Frontal cortex (tissue), 4 donors: ENCODE results near the gene VSIG10. TPM values are rescaled to one million over a fixed set of nuclear protein-coding genes. Genes with fewer than 3 reads are reported as not detected.
"Not testable (repeated sequence)": the region's sequence is repeated elsewhere in the genome, so short reads cannot be mapped to it uniquely, and the experiment has no call there.

ENCODE experiments used
- DNase-seq, 2 donors: peaks; one replicate each; pipeline ENCODE4 v3.0.0; 2012; ENCODE audit warnings: low spot score in 2 of 2
- FAIRE-seq: peaks from 2 replicates; lab custom pipeline; 2012; peaks lifted over from hg19 to GRCh38; lab: Jason Lieb, UNC
- total RNA-seq: library from RNA; depleted of rRNA; stranded (reverse); fragments of >200 nt; gene quantifications from one replicate; pipeline ENCODE4 v1.2.3, GENCODE V29; 2014
- donor health status: control.
- donor health status: control.
- donor health status: control.

Gene VSIG10
- total RNA-seq, 1 donor from 2014 or later = 14.7 TPM

- DNase-seq (no peak), FAIRE-seq (no peak)
Measured at GRCh38 chr12:118119449-118119879, 15.7 kb upstream of the VSIG10 start.

GRCh38 chr12:118109088-118109487 is 5.3 kb upstream of the VSIG10 start:
- FAIRE-seq (no peak), DNase-seq (no peak)

- DNase-seq = no peak
- FAIRE-seq = no peak
Measured at GRCh38 chr12:118107694-118108093, 3.9 kb upstream of the VSIG10 start.

DNA sequence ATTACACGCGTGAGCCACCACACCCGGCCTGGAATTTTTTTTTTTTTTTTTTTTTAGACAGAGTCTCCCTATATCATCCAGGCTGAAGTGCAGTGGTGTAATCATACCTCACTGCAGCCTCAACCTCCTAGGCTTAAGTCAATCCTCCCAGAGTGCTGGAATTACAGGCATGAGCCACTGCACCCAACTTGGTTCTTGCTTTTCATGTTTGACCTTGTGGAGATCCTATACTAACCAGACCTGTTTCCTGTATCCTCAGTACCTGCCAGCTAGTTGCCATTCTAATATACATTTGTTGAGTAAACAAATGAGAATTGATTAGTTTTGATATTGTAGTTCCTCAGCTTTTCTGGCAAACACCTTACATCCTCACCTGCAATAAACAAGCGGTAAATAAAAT is 3.2 kb upstream of the VSIG10 start:
- FAIRE-seq (no peak), DNase-seq (no peak)

DNA sequence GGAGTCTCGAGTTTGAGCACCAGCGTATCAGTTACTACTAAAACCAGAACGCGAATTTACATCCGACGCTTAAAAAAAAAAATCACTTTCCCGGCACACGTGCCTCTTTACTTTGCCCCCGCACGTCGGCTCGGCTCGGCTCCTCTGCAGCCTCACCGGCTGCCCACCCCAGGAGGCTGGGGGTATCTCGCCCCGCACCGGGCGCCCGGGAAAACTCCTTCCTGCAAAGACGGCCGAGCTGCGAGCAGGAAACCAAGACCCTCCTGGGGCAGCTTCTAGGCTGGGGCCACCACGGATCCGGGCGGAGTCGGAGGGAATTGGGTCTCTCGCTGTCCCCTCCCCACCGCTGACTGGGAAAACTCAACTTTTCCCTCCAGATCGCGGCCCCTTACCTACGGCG is 610 bp downstream of the VSIG10 start:
- DNase-seq (peak; percentile 25 to 35), FAIRE-seq (no peak)

- FAIRE-seq (no peak), DNase-seq (peak in 1 of 2 donors; percentile 22)
Measured at GRCh38 chr12:118102609-118103008, 1.2 kb downstream of the VSIG10 start.

DNA sequence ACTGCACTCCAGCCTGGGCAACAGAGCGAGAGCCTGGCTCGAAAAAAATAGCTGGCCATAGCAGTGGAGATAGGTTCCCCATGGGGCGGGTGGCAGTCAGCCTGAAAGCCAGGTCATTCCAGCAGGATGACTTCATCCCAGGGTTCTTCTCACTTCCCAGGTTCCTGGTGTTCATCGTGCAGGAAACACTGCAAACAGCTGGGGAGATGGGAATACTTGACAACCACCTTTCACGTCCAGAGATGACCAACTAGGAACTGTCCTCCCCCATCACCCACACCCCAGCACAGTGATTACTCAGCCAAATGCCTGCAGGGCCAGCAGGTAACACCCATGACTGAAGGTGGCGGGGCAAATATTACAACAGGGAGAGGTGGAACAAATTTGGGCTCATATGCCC is 1.7 kb downstream of the VSIG10 start:
- no peak for FAIRE-seq
- DNase-seq = no peak

DNA sequence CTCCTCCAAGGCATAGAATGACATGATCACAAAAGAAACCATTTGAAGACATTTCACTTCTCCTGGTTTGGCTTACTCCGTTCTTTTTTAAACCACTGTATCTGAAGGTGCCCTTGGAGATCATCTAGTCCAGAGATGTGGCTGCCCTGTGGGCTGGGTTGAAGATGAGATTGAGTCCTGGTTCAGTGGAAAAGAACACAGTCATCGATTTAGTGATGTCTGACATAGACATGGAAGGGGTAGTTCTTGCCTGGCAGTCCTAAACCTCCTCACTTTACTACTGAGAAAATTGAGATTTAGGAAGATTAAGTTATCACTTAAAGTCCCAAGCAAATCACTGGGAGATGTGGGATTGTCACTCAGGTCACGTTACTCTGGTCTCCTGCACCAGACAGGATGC is 2.8 kb downstream of the VSIG10 start:
- DNase-seq (no peak), FAIRE-seq (no peak)

DNA sequence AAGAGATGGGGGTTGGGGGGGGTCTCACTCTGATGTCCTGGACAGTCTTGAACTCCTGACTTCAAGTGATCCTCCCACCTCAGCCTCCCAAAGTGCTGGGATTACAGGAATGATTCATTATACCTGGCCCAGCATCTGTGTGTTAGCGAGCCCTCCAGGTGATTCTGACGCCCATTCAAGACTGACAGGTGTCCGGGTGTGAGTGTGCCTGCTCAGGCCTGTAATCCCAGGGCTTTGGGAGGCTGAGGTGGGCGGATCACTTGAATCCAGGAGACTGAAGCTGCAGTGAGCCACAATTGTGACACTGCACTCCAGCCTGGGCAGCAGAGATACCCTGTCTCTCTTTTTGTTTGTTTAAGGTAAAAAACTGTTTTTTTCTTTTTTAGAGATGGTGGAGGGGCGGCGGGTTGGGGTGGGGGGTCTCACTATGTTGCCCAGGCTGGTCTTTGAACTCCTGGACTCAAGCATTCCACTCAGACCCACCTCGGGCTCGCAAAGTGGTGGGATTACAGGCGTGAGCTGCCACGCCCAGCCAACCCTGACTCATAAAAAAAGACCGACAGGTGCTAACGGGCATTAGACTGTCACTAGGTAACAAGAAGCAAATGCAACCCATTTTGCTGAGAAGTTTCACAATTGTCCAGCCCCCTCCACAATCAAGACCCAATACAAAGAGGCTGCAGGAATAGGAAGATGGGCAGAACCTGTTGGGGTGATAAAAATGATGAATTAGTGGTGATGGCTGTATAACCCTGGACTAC is 4.7 kb downstream of the VSIG10 start:
- FAIRE-seq = no peak
- no peak for DNase-seq

DNA sequence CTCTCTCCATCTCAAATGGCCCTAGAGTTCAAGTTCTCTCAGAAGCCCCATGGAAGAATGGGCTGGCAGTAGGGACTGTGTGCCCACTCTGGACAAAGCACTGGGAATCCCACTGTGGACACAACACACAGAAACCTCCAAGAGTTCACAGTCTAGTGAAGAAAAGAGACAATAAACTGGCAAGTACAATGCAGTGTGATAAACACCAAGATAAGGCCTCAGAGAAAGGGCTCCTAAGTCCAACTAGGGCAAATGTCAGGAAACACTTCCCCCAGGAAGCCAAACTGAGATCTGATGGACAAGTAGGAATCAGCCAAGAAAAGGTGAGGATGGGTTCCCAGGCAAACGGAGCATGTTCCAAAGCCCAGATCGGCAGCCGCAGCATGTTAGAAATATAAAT is 5.4 kb downstream of the VSIG10 start:
- DNase-seq (no peak), FAIRE-seq (no peak)

- FAIRE-seq (no peak), DNase-seq (no peak)
Measured at GRCh38 chr12:118094039-118094438, 9.8 kb downstream of the VSIG10 start.

- no peak for FAIRE-seq
- no peak for DNase-seq
Measured at GRCh38 chr12:118089782-118090181, 14.0 kb downstream of the VSIG10 start.

GRCh38 chr12:118082161-118082560 is 21.6 kb downstream of the VSIG10 start:
- FAIRE-seq (no peak), DNase-seq (no peak)

- not testable (repeated sequence) for FAIRE-seq, DNase-seq
Measured at GRCh38 chr12:118081521-118081920, 22.3 kb downstream of the VSIG10 start.

DNA sequence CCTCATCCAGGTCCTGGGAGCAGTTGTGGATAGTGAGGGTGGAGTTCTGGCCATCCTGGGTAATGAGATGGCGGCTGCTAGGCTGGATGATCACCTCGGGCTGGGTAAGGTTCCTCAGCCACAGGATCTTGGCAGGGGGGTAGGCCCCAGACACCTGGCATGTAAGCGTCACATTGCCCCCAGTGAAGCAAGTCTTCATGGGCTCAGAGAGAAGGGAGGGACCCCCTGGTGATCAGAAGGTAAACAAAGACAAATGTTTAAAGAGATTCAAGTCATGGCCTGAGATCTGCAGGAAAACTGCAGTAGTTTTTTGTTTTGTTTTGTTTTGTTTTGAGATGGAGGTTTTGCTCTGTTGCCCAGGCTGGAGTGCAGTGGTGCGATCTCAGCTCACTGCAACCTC is 30.0 kb downstream of the VSIG10 start:
- DNase-seq = no peak
- no peak for FAIRE-seq

DNA sequence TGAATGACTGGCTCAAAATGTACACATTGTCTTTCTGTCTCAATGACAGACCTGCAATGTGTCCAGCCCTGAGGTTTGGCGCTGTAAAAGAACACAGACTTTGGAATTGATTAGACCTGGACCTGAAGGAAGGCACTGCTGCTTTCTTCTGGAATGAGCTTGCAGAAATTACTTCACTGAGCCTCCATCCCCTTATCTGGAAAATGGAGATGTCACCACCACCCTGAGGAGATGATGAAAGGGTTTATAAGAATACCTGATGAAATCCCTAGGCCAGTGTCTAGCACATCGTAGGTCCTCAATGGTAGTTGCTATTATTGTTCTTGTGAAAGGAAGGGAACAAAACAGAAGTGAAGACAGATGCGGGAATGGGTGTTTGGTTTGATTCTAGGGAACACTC is 33.2 kb downstream of the VSIG10 start:
- DNase-seq = no peak
- FAIRE-seq = no peak

- DNase-seq = no peak
- no peak for FAIRE-seq
Measured at GRCh38 chr12:118068445-118068844, 35.4 kb downstream of the VSIG10 start.

GRCh38 chr12:118065380-118065779 is 38.4 kb downstream of the VSIG10 start:
- no peak for FAIRE-seq
- no peak for DNase-seq

DNA sequence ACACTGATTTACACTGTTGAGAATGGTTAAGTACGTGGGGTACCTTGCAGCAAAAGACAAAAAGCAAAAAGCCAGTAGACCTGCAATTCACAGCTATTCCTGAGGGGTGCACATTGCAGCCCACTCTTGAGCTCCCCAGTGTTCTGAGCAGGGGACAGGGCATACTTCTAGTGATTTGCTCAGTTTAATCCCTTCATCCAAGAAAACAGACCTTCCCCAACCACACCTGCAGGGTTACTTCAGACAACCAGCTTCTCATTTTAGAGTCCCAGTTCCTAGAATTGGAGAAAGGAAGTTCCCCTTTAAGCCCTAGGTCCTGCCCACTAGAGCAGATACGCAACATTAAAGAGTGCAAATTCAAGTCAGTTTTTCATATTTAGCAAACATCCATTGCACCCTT is 39.2 kb downstream of the VSIG10 start:
- DNase-seq (no peak), FAIRE-seq (no peak)

- no peak for DNase-seq
- no peak for FAIRE-seq
Measured at GRCh38 chr12:118063576-118064391, 40.0 kb downstream of the VSIG10 start.
